Cardiac muscle cell (in vitro differentiated cells and primary cell): ENCODE data around the gene UTS2. TPM values are rescaled to one million over a fixed set of nuclear protein-coding genes. Genes with fewer than 3 reads are reported as not detected.

Source experiments
- DNase-seq, 2 donors: peaks; one replicate each; pipeline versions ENCODE4 v3.0.0 to v3.0.0-alpha.2; 2010 to 2017; ENCODE audit warnings: low read depth in 1 of 2, low spot score in 1 of 2
- H3K27ac ChIP-seq: fragments of 200-600 bp; sonication (generic); 2 replicates; pipeline ENCODE4 v1.5.1; 2016
- H3K27me3 ChIP-seq: fragments of 200-600 bp; sonication (generic); 2 replicates; pipeline ENCODE4 v1.6.0; 2016; ENCODE audit warnings: control low read depth
- H3K36me3 ChIP-seq: fragments of 200-600 bp; sonication (generic); 2 replicates; pipeline ENCODE4 v1.5.1; 2016; ENCODE audit warnings: control low read depth
- H3K4me1 ChIP-seq: fragments of 200-600 bp; sonication (generic); 2 replicates; pipeline ENCODE4 v1.8.1; 2017; ENCODE audit warnings: low read depth, mild to moderate bottlenecking, mixed run types
- H3K4me3 ChIP-seq: fragments of 200-600 bp; sonication (generic); 2 replicates; pipeline ENCODE4 v1.5.1; 2016; ENCODE audit warnings: mild to moderate bottlenecking
- H3K9me3 ChIP-seq: fragments of 200-600 bp; sonication (generic); 2 replicates; pipeline ENCODE4 v1.5.1; 2017; ENCODE audit warnings: low read depth, mild to moderate bottlenecking, control low read depth
- CTCF ChIP-seq: IDR thresholded peaks from 2 replicates; pipeline ENCODE4 v1.5.1; 2012; ENCODE audit warnings: low read depth, mild to moderate bottlenecking, low read length
- polyA plus RNA-seq: library from polyadenylated mRNA; unstranded; fragments of >200 nt; fragmentation: Nextera tagmentation; extraction: Ambion mirVana; gene quantifications from 2 replicates; pipeline ENCODE4 v1.2.1, GENCODE V29; 2016
- total RNA-seq: library from RNA; depleted of rRNA; stranded (reverse); fragments of >200 nt; gene quantifications from 2 replicates; pipeline ENCODE4 v1.2.3, GENCODE V29; 2016

Gene UTS2
- total and polyA plus RNA-seq, 2 experiments from 2014 or later, result not detected

GRCh38 chr1:7891804-7892203 is 38.9 kb upstream of the UTS2 start:
- no peaks in the 10 kb centered on the region for H3K4me1 ChIP-seq
- DNase-seq, result no peak
- no peak overlapping the region for H3K27ac ChIP-seq
- TF ChIP-seq CTCF, result no peak
- H3K9me3 ChIP-seq, result no peaks in the 10 kb centered on the region
- no peaks in the 10 kb centered on the region for H3K36me3 ChIP-seq
- H3K27me3 ChIP-seq, result no peaks in the 10 kb centered on the region
- H3K4me3 ChIP-seq, result no peak overlapping the region

- no peaks in the 10 kb centered on the region for H3K27me3 ChIP-seq
- no peak for DNase-seq
- TF ChIP-seq CTCF, result no peak
- H3K4me3 ChIP-seq, result no peak overlapping the region
- H3K9me3 ChIP-seq, result no peaks in the 10 kb centered on the region
- no peaks in the 10 kb centered on the region for H3K4me1 ChIP-seq
- no peak overlapping the region for H3K27ac ChIP-seq
- no peaks in the 10 kb centered on the region for H3K36me3 ChIP-seq
Observed at GRCh38 chr1:7890853-7891252, 38.0 kb upstream of the UTS2 start.

- no peaks in the 10 kb centered on the region for H3K27me3 ChIP-seq
- DNase-seq, result peak in 1 of 2 donors; percentile 97
- TF ChIP-seq CTCF, result no peak
- H3K9me3 ChIP-seq, result no peaks in the 10 kb centered on the region
- H3K27ac ChIP-seq, result no peak overlapping the region
- no peak overlapping the region for H3K4me3 ChIP-seq
- H3K36me3 ChIP-seq, result no peaks in the 10 kb centered on the region
- H3K4me1 ChIP-seq, result no peaks in the 10 kb centered on the region
Observed at GRCh38 chr1:7888248-7889081, 35.6 kb upstream of the UTS2 start.

GRCh38 chr1:7886405-7886745 is 33.5 kb upstream of the UTS2 start:
- no peak overlapping the region for H3K27ac ChIP-seq
- H3K4me1 ChIP-seq, result no peaks in the 10 kb centered on the region
- no peaks in the 10 kb centered on the region for H3K27me3 ChIP-seq
- no peaks in the 10 kb centered on the region for H3K36me3 ChIP-seq
- peak in 1 of 2 donors; percentile 86 for DNase-seq
- H3K9me3 ChIP-seq, result no peaks in the 10 kb centered on the region
- H3K4me3 ChIP-seq, result no peak overlapping the region
- TF ChIP-seq CTCF, result no peak

GRCh38 chr1:7885513-7886404 is 32.9 kb upstream of the UTS2 start:
- TF ChIP-seq CTCF, result no peak
- no peak for DNase-seq
- Histone ChIP-seq H3K4me1 (no peaks in the 10 kb centered on the region), H3K27me3 (no peaks in the 10 kb centered on the region), H3K4me3 (no peak overlapping the region), H3K9me3 (no peaks in the 10 kb centered on the region), H3K27ac (no peak overlapping the region), H3K36me3 (no peaks in the 10 kb centered on the region)
